GDM1 (cell line): Measurements from ENCODE around the gene TBC1D8.

Experiments used
- DNase-seq: peaks from one replicate; lab custom pipeline; 2025; lab: John Stamatoyannopoulos, UW

Gene TBC1D8

DNA sequence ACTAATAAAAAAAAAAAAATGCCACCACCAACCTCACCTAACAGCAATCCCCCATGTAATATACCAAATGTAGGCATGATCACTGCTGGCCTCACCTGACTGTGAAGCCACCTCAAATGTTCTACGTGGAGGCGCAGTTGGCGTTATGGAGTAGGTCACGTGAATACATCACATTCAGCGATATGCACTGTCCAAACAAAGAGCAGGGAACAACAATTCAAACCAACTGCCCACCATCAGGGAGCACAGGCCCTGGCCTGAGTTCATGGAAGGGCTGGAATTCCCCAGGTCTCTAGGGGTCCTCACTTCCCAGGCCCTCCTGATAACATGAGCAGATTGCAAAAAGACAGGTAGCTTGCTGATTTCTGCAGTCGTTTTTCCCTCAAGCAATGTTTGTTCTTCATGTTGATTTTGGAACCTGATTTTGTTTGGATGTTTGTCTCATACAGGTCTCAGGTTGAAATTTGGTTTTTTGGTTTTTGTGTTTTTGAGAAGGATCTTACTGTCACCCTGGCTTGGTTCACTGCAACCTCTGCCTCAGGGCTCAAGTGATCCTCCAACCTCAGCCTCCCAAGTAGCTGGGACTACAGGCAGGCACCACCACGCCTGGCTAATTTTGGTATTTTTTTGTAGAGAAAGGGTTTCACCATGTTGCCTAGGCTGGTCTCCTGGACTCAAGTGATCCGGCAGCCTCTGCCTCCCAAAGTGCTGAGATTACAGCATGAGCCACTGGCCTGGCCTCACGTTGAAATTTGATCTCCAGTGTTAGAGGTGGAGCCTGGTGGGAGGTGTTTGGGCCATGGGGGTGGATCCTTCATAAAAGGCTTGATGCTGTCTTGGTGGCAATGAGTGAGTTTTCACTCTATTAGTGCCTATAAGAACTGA lies 15.5 kb downstream of the TBC1D8 start:
- no peak for DNase-seq

DNA sequence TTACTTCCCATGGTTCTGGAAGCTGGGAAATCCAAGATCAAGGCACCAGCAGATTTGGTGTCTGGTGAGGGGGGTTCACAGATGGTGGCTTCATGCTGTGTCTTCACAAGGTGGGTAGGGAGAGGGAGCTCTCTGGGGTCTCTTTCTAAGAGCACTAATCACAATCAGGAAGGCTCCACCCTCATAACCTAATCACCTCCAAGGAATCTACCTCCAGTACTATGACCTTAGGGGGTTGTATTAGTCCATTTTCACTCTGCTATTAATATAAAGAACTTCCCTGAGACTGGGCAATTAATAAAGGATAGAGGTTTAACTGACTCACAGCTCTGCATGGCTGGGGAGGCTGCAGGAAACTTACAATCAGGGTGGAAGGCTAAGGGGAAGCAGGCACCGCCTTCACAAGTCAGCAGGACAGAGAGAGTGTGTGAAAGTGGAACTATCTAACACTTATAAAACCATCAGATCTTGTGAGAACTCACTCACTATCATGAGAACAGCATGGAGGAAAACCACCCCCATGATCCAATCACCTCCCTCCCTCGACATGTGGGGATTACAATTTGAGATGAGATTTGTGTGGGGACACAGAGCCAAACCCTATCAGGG lies 17.6 kb downstream of the TBC1D8 start:
- no peak for DNase-seq

DNA sequence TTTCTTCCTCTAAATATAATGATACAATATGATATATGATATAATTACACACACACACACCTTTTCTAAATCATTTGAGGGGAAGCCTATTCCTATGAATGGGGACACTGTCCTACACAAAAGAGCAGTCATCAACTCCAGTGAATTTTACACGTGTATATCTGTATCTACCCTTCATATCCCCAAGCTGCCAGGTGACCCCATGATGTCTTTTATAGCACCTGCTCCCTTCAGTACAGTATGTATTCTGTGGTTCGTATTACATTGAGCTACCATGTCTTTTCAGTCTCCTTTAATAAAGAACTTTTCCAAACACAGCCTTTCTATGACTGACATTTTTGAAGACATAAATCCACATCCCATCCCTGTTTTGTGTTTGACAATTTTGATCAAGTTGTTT lies 19.0 kb downstream of the TBC1D8 start:
- no peak for DNase-seq

DNA sequence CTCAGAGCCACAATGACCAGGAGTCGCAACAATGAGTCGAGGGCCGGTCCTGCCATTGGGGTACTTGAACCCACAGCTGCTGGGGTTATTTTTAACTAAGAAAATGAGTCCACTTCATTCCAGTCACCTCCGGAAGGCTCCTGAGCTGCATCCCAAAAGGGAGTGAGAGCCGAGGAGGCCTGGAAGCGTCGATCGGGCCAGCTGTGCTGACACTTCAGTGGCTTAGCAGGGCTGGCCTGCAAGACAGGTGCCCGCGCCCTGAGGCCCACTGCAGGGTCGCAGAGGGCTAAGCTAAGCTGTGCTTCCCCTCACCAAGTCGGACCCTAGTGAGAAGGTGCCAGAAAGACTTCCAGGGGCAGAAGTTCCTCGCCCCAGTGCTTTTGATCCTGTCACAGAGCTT lies 21.1 kb downstream of the TBC1D8 start:
- no peak for DNase-seq

DNA sequence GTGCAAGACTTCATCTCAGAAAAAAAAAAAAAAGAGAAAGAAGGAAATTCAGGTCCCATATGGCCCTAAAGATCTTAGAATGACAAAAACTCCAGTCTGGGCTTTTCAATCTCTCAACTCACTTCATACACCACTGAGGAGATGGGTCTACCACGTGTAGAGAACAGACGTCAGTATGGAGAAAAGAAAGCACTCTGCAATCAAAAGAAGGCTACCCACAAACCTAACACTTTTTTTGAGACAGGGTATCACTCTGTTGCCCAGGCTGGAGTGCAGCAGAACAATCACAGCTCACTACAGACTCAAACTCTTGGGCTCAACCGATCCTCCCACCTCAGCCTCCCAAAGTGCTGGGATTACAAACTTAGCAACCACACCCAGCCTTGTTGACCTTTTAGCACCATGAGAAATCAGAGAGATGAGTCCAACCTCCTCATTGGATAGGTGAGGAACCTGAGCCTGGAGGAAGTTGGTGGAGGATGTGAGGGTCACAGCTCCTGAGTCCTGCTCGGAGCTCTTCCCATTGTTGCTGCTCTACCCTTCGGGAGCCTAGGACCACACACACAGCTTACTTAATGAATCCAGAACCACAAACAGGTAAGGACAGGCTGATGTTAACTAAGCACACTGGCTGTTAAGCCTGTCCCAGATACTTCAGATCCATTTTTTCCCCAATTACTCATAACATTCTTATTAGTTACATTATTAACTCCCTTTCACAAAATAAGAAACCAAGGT lies 23.7 kb downstream of the TBC1D8 start:
- DNase-seq, result no peak

DNA sequence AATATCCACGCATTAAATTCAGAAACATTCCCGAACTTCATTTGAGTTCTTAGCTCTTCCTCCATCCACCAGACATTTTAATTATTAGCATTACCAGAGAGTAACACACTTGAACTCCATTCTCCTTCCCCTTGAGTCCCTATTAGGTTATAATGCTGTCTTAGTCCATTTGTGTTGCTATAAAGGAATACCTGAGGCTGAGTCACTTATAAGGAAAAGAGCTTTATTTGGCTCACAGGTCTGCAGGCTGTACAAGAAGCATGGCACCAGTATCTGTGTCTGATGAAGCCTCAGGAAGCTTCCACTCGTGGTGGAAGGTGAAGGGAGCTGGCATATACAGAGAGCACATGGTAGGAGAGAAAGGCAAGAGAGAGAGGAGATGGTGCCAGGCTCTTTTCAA lies 25.4 kb downstream of the TBC1D8 start:
- DNase-seq, result no peak

DNA sequence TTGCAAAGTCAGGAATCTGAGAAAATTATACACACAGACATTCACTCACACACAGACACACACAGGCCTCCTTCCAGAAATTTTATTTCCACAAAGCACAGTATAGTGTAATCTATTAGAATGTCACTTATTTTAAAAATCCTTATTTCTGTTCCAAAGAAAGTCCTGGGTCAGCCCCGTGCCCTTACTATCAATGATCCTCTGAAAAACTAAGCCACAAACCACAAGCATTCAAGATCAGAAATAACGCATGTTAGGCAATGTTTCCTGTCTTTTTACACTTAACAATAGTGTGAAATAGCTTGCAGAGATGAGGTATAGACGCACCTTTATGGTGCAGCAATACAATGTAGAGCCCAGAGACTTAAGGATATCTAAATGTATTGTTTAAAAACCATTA lies 25.8 kb downstream of the TBC1D8 start:
- DNase-seq, result no peak

DNA sequence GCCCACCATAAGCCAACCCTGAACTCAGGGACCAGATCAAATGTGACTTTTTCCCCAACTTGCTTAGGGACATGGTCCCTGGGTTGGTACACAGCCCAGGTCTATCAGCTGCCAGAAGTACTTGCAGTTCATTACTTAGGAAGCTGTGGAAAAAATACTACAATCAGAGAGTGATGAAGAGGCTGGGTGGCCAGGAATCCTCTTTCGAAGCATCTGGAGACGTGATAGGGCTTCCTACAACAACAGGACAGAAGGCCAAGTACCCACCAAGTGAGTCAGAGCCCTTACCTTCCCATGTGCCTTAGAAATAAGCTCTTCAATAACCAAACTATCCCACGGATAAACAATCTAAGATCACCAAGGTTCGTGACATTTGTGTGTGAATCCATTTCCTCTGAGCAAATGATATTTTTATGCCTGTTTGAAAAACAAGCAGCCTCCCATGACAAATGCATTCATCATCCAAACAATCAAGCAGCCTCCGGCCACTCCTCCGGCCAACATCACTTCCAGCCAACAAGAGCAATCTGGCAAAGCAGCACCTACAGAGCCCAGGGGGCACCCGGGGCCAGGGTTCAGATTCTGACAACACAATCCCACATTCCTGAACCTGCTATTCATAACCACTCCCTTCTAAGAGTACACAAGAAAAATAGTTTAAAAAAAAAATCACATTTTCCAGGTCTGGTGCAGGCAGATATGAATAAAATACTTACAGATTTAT lies 26.4 kb downstream of the TBC1D8 start:
- DNase-seq, result no peak

DNA sequence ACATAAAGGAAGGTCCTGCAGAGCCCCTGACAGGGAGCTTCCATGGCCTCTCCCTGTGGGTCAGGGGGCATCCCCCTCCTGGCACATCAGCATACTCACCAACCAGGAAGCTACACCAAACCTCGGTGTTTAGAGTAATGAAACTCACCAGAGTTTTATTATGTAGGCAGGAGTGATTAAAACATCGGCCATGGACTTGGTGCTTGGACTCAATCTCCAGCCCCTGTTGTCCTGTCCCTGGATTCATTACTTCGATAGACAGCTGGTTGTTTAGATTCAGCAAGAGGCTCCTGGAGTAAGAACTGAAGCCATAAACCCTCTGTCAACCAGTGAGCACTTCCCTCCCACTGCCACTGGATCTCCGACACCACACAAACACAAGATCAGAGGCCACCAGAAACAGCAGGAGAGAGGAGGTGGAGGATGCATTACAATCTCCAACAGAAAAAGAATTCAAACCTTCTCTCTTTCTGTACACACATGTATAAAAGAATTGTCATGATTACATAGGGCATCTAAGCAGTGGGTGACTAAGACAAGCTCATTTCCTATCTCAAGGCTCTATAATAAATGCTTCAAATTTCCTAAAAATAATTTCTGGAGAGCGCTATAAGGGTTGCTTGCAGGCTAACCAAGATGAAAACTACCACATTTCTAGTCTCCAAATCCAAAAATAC lies 27.2 kb downstream of the TBC1D8 start:
- no peak for DNase-seq

DNA sequence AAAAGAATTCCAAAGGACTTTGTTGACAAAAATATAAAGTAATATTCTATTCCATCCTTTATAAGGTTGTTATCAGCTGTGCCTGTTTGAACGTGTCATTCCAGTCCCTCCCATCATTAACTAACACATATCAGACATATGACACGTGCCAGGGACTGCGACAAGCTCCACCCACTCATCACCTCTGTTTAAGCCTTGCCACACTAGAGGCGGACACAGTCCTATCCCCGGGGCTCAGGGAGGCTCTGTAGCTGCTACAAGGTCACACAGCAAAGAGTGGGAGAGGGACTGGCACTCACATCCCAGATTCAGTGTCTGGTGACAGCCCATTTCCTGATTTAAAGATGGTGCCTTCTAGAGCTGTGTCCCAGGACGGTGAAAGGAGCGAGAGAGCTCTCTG lies 30.0 kb downstream of the TBC1D8 start:
- no peak for DNase-seq

DNA sequence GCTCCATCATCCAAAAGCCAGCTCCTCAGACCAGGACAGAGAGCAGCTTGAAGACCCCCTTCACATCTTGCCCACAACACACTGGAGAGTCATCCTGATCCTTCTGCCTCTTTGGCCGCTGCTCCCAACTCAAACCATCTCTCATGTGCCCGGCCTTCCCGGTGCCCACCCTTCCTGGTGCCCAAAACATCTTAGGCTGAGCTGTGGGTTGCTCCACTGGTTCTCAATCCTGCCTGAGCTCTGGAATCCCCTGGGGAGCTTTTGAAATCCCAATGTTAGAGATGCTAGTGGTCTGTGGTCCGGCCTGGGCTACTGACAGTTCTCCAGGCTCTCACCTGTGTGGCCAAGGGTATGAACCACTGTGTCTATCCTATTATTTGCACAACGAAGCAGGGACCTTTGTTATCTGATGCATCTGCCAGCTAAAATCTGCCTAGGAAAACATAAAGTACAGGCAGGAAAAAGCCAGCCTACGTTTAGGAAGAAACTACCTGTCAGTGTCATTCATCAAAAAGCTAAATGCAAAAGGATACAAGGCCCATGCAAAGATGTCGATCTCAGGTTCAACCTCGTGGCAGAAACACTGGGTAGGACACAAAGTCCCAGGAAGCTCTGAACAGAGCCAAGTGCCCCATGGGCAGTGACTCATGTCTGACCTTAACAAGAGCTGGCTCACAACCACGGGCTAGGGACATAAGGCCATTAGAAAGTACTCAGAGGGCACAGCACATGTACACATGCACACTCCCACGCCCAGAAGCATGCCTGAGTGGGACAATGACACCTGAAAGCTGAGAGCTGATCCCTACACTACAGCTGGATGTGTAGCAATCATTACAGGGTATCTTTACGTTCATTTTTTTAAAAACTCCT lies 30.8 kb downstream of the TBC1D8 start:
- no peak for DNase-seq

DNA sequence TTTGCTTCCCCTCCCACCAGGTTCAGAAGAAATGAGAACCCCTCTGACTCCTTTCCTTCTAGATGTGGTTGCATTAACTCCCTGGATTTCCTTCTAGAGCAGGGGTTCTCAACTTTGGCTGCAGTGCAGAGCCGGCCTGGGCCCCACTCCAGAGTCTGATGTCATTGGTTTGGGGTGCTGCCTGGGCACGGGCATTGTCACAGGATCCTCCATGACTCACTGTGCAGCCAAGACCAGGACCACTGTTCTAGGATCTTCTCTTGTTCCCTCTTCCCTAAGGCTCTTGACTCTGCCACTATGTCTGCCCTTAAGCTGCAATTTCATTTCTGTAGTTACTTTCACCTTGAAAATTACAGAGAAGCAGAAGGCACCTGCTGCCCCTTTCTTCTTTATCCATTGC lies 31.8 kb downstream of the TBC1D8 start:
- no peak for DNase-seq

DNA sequence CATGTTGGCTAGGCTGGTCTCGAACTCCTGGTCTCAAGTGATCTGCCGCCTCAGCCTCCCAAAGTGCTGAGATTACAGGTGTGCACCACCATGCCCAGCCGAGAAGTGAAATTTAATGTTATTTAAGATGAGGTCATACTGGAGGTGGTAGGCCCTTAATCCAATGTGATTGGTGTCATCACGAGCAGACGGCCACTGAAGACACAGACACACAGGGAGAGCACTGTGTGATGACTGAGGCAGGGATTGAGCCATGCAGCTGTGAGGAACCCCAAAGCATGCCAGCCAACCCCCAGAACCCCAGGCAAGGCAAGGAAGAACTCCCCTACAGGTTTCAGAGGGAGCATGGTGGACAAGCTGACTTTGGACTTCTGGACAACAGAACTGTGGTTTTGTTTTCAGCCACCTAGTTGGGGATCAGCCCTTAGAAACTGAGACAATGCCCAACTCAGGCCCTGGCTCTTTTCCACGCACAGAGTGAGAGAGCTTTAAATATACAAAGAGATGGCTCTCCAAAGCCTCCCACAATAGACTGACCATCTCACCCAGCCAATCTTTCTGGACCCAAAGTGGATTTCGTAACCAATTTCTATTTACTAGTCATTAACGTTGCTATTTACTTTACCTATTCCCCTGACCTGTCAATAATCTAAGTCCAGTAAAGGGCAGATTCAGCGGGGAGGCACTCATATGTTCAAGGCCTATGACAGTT lies 34.2 kb downstream of the TBC1D8 start:
- DNase-seq, result no peak

DNA sequence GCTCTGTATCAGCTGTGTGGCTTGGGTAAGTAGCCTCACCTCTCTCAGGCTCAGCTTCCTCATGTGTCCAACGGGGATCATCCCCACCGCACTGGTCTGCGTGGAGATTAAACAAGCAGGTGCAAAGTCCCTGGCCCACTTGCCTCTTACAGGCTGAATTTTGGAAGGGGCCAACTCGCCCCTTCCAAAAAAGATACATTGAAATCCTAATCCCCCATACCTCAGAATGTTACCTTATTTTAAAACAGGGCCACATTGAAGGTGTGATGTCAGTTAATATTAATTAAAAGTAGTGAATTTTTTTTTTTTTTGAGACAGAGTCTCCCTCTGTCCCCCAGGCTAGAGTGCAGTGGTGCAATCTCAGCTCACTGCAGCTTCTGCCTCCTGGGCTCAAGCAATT lies 34.8 kb downstream of the TBC1D8 start:
- DNase-seq, result no peak

DNA sequence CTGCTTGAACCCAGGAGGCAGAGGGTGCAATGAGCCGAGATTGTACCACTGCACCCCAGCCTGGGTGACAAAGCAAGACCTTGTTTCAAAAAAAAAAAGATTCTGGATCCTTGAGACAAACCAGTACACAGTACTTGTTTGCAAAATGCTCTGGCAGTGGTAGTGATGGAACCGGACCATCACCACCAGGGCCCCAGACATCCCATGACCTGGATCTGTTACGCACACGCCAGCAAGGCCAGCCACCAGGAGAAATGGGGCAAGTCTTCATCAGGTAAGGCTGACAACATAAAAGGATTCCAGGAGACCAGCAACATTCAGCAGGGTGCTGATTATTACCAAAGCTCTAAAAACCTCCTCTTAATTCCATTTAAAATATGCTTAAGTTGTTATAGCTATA lies 35.5 kb downstream of the TBC1D8 start:
- DNase-seq, result no peak

DNA sequence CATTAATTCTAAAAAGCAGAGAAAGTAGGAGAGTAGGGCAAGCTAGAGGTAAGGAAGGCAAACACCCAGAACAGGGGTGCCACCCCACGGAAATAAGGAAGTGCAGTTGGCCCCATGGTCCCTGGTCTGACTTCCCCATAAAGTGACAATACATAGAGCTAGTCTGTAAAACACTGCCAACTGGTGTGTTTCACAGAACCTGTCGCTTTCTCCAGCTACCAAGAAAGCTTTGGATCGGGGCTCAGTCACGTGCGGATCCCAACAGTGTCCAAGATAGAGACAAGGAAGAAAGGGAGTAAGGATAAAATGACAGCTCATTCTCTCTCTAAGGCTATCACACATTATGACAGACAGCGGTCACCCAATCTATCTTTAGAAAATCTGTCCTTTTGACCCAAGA lies 36.4 kb downstream of the TBC1D8 start:
- DNase-seq, result peak; percentile 21

DNA sequence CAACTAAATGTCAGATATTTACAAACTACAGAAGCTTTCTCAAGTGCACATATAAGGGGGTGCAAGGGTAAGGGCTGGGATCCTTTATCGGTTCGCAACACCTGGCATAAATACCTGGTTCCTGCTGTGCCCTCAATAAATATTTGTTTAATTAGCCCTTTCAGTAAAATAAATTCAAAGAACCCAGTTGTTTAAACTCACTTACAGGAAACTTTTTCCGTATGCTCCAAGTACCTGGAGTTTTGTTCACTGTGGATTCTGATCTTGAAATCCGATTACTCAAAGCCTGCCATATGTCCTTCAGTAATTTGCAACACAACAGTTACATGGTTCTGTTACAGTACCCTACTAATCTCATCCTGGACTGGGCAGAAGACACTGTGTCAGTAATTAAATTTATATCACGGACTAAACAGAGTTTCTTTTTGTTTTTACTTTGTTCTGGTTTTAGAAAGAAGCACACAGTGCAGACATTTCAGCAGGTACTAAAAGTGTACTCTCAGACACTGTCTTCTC lies 36.9 kb downstream of the TBC1D8 start:
- no peak for DNase-seq

DNA sequence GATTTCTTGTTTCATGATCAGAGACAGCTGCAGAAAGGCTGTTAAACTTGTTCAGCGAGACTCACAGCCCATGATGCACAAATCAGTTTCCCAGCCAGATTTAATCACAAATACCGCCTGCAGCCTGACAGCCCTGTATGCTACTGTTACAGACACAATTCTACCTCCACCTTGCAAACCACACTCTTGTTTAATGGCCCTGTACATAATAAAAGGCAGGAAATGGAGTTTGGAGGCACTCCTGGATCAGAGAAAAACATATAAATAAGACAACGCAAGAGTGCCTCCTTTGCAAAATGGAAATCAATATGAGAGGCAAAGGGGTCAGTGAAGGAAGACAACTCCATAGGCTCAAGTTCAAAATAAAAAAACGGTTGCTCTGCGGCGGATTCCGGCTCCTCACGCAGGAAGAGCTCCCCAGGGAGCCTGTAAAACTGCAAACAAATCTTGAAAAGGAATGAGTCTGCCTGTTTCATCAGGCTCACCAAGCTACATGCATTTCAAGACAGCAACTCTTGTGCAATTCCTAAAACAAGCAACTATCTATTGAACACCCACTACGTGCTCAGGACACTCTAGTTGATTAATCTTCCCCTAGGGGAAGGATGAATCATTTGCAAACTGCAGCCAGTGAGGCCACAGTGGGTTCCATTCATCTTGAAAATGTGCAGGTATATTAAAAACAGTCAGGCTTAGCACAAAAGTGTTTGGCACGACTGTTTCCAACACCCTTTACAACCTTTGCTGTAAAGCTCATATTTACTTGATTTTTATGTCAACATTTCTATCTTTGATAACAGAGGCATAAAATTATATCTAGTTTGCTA lies 37.5 kb downstream of the TBC1D8 start:
- no peak for DNase-seq

DNA sequence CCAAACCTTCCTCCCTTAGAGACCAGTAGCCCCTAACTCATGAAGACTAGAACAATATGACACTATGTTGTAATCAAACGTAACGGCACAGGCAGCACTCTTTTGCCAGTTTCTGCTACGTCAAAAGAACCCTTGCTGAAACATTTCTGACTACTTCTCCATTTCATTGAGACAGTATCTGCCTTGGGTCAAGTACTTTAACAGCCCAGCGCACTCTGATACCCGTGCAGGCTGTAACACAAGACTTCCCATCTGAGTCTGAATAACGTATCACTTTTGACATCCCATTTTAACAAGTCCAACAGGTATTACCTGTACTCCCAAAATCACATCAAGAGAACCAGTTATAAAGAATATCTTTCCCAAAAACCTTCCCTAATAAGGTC lies 38.4 kb downstream of the TBC1D8 start:
- DNase-seq, result no peak
